ENCODE measurements around the gene ODF2. TPM values are rescaled to one million over a fixed set of nuclear protein-coding genes. Genes with fewer than 3 reads are reported as not detected.

The ODF2 gene
- total and polyA plus RNA-seq, 2 of the 8 experiments (the other 6 are each of a cell fraction or from before 2014, with no cell fraction given), result 5.6 to 17.9 TPM

- no peak overlapping the region for H2BK5ac ChIP-seq (ENCODE audit: low read depth, low read length)
- no peak overlapping the region for H3K27ac ChIP-seq (ENCODE audit: low read depth, low read length)
- H3K56ac ChIP-seq (replicated peaks; ENCODE audit: insufficient read length, low read depth, low read length), result no peak overlapping the region
- DNase-seq (ENCODE audit: low read depth in 1 of 2, low spot score in 2 of 2), result no peak
- no peaks in the 10 kb centered on the region for H3K79me2 ChIP-seq (ENCODE audit: control insufficient read depth in 1 of 2, insufficient read depth in 2 of 2, low read length in 2 of 2)
- no peak overlapping the region for H3K23ac ChIP-seq (ENCODE audit: insufficient read length)
- H3K4me3 ChIP-seq (ENCODE audit: extremely low read depth in 1 of 4, insufficient read depth in 2 of 4, low read depth in 3 of 4, low read length in 4 of 4), result no peak overlapping the region
- FAIRE-seq, result no peak
- no peak for TF ChIP-seq CEBPB (IDR thresholded peaks at IDR 0.05; ENCODE audit: low read depth, low read length)
- TF ChIP-seq CREB1 (IDR thresholded peaks at IDR 0.05), result no peak
- TF ChIP-seq, protein P1, sequence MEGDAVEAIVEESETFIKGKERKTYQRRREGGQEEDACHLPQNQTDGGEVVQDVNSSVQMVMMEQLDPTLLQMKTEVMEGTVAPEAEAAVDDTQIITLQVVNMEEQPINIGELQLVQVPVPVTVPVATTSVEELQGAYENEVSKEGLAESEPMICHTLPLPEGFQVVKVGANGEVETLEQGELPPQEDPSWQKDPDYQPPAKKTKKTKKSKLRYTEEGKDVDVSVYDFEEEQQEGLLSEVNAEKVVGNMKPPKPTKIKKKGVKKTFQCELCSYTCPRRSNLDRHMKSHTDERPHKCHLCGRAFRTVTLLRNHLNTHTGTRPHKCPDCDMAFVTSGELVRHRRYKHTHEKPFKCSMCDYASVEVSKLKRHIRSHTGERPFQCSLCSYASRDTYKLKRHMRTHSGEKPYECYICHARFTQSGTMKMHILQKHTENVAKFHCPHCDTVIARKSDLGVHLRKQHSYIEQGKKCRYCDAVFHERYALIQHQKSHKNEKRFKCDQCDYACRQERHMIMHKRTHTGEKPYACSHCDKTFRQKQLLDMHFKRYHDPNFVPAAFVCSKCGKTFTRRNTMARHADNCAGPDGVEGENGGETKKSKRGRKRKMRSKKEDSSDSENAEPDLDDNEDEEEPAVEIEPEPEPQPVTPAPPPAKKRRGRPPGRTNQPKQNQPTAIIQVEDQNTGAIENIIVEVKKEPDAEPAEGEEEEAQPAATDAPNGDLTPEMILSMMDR (IDR thresholded peaks at IDR 0.05; ENCODE audit: control extremely low read depth in 1 of 3, insufficient read depth in 1 of 3, low read depth in 1 of 3, low read length in 3 of 3), result no peak
- no peaks in the 10 kb centered on the region for H3K9me3 ChIP-seq (ENCODE audit: insufficient read depth in 2 of 2, low read depth in 1 of 2, low read length in 1 of 2)
- H3K4ac ChIP-seq (replicated peaks; ENCODE audit: insufficient read length, low read depth, low read length), result no peak overlapping the region
- no peak overlapping the region for H3K9ac ChIP-seq (replicated peaks in 1 of 4; ENCODE audit: extremely low read depth in 1 of 4, low read depth in 3 of 4, low read length in 3 of 4)
- H3K4me2 ChIP-seq (ENCODE audit: insufficient read depth in 1 of 2, low read depth in 2 of 2, low read length in 2 of 2), result no peak overlapping the region
- no peak overlapping the region for H2BK20ac ChIP-seq (ENCODE audit: low read length)
- no peak overlapping the region for H4K8ac ChIP-seq (ENCODE audit: extremely low read depth, insufficient read depth, low read length)
- no peak overlapping the region for H2BK12ac ChIP-seq (ENCODE audit: low read depth, low read length)
- H2BK120ac ChIP-seq (replicated peaks; ENCODE audit: low read depth, low read length), result no peak overlapping the region
- H4K20me1 ChIP-seq (replicated peaks in 1 of 2; ENCODE audit: control insufficient read depth in 1 of 2, insufficient read depth in 2 of 2, low read length in 2 of 2), result peaks cover 0 to 2% of the 10 kb centered on the region in 2 experiments
- no peak overlapping the region for H2AFZ ChIP-seq (ENCODE audit: low read length)
- WGBS, 2 experiments (ENCODE audit: extremely low coverage in 1 of 2, insufficient coverage in 1 of 2, insufficient read length in 1 of 2, insufficient replicate concordance in 2 of 2, low coverage in 1 of 2, low lambda C conversion rate in 2 of 2, missing lambda C conversion rate in 1 of 2), result 71% methylated on average over 7 of the region's 7 CpGs; no CpG with 5 or more reads in 1 of the 2 experiments
- no peak overlapping the region for H2BK15ac ChIP-seq (ENCODE audit: low read length)
- H2AK5ac ChIP-seq (ENCODE audit: low read depth, low read length), result no peak overlapping the region
- no peak overlapping the region for H3K18ac ChIP-seq (ENCODE audit: extremely low read depth, low read length)
- ChIA-PET CTCF (ENCODE audit: partially characterized antibody) (interaction anchor here (0.8 to 4.8 kb wide), 7 partner anchors 10 to 75 kb away, joined by 3 to 32 read pairs (median 3); no protein-coding TSS in a partner anchor), POLR2A (ENCODE audit: partially characterized antibody) (interaction anchor here (0.7 to 0.9 kb wide), 2 partner anchors 44 to 69 kb away, joined by 3 read pairs; no protein-coding TSS in a partner anchor)
- H3K23me2 ChIP-seq (ENCODE audit: low read depth, low read length), result no peaks in the 10 kb centered on the region; the same call in 1 of the 2 replicates
- H3K79me1 ChIP-seq (ENCODE audit: low read depth, low read length), result no peaks in the 10 kb centered on the region
- no peak overlapping the region for H4K5ac ChIP-seq (ENCODE audit: insufficient read length, low read depth, low read length)
- no peaks in the 10 kb centered on the region for H3K27me3 ChIP-seq (replicated peaks in 1 of 4; ENCODE audit: control insufficient read depth in 3 of 4, extremely low read depth in 1 of 4, insufficient read depth in 3 of 4, low read length in 3 of 4)
- H4K91ac ChIP-seq (replicated peaks; ENCODE audit: insufficient read length, low read length), result no peak overlapping the region
- H3K36me3 ChIP-seq (ENCODE audit: control insufficient read depth in 2 of 4, insufficient read depth in 4 of 4, low read length in 3 of 4), result peaks cover 0 to 3% (median 0%) of the 10 kb centered on the region in 4 experiments; a peak in 1 of 8 replicates
- H3K4me1 ChIP-seq (replicated peaks in 1 of 4; ENCODE audit: control insufficient read depth in 3 of 4, insufficient read depth in 4 of 4, low read length in 3 of 4), result no peaks in the 10 kb centered on the region
- H3K14ac ChIP-seq (ENCODE audit: insufficient read length), result no peak overlapping the region
Measured at GRCh38 chr9:128485414-128485855, 29.6 kb downstream of the ODF2 start.

Measured in H1 (cell line).